ENCODE results near the gene CEP112. TPM values are rescaled to one million over a fixed set of nuclear protein-coding genes. Genes with fewer than 3 reads are reported as not detected.

CEP112 gene
- total and polyA plus RNA-seq, 2 of the 8 experiments (the other 6 are each of a cell fraction or from before 2014, with no cell fraction given) = 0.62 to 3.1 TPM

- TF ChIP-seq CHD7 (IDR thresholded peaks at IDR 0.05; ENCODE audit: insufficient replicate concordance, low read length) (no peak), HDAC6 (IDR thresholded peaks at IDR 0.05; ENCODE audit: low read depth, low read length) (no peak), BCL11A (IDR thresholded peaks at IDR 0.05; ENCODE audit: low read depth in 2 of 2, low read length in 2 of 2) (no peak), TAF7 (optimal IDR thresholded peaks at IDR 0.05; ENCODE audit: borderline replicate concordance, low read depth, low read length) (no peak), POLR2AphosphoS5 (IDR thresholded peaks at IDR 0.05; ENCODE audit: low read depth, low read length) (no peak), SIN3A (conservative IDR thresholded peaks at IDR 0.05 in 1 of 2, IDR thresholded peaks at IDR 0.05 in 1 of 2; ENCODE audit: low read depth in 1 of 2, low read length in 2 of 2) (no peak)
Measured at GRCh38 chr17:65707780-65708179, 484.2 kb downstream of the CEP112 start (continued).

Measured in H1 (cell line).